HG03520 (cell line): Measurements from ENCODE around the gene NUP50.

Experiments
- ATAC-seq: cut with Tn5 transposase; IDR thresholded peaks from one replicate; pipeline ENCODE4 v1.9.1; 2021; ENCODE audit warnings: mild to moderate bottlenecking, moderate library complexity; ENCODE audit not compliant: unreplicated experiment

Gene NUP50

DNA sequence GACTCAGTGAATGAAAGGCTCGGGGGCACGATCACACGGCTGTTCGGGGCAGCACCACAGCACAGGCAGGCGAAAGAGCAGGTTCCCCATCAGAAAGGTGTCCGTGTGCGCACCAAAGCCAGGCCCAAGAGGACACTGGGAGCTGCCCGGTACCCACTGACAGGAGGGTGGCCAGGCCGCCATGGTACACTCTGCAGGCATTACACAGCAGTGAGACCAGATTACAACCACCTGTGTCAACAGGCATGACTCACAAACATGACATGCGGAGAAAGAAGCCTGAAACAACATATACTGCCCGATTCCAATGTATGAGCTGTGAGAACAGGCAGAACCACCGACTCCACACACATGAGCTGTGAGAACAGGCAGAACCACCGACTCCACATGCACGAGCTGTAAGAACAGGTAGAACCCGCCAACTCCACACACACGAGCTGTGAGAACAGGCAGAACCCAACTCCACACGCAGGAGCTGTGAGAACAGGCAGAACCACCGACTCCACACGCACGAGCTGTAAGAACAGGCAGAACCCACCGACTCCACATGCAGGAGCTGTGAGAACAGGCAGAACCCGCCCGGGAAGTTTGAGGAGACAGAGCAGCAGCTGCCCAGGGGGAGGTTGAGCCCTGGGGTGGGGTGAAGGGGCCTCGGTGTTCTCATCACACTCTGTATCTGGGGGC is 44.4 kb downstream of the NUP50 start:
- no peak for ATAC-seq

DNA sequence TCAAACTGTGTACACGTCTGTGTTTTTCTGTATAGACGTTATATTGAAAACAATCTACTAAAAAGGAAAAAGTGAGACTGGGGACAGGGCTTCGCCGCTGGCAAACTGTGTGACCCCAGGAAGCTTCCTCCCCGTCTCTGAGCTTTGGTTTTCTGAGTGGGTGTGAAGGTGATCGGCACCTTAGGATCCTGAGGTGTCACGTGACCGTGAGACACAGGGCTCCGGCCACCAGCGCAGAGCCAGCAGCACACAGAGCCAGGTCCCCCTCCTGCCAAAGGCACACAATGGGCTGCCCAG is 44.9 kb downstream of the NUP50 start:
- no peak for ATAC-seq

DNA sequence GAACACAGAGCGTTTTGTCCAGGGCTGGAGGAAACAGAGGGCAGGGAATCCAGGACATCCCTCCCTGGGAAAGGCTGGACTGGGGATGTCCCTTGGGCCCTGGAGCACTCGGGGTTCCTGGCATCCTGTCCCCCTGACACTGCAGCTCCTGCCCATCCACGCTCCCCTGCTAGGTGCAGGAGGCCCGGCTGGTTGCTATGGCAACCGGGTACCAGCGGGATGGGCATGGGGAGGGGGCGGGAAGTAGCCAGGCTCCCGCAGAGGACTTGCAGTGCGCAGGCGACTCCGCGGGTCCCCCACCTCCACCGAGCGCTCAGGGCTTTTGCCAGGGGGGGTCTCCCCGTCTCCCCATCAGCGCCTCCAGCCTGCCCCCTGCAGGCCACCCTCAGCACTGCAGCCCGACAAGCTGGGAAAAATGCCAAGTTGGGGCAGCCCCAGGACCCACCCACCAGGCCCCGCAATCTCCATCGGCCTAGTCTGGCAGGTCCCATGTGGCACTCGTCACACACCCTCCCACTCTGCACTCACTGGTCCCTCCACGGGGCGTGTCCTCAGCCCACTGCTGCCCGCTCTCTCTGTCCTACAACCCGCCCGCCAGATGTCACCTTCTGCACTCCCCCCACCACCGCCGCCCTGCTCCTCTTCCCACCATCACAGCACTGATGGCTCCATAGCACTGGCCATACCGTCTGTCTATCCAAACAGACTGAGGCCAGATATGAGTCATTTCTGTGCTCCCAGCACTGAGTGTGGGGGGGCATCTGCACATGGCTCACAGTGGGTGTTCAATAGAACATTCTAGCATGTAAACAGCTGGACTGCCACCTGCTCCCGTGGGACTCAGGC is 45.5 kb downstream of the NUP50 start:
- no peak for ATAC-seq

DNA sequence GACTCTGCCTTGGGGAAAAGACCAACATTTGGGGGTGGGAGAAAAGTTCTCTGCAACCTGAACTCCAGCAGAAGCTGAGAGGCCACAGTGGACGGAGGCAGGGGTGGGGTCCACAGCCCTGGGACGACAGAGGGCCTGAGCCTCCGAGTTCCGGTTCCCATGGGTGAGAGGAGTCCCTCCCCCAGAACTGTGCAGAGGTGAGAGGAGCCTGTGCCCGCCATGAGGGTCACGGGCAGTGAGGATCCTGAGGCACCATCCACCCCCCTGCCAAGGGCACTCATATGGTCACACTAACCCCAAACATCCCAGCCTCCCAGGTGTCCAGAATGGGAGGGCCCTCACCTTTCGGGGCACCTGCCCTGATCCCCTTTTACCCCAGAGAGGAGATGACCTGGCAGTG is 46.4 kb downstream of the NUP50 start:
- ATAC-seq: no peak

DNA sequence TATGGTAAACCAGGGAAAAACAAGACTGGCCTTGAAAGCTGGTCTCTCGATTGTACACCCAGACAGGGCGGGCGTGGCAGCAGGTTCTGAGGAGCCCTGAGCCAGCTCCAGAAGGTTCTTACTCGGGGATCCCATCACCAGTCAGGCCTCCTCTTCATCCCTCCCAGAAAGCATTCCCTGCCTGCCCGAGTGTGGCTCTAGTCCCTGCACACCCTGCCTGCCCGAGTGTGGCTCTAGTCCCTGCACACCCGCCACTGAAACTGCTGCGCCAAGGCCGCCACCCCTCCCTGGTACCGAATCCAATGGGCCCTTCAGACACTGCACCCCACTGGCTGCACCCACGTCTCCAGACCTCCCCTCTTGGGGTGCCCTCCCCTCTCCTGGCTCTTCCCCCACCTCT is 46.9 kb downstream of the NUP50 start:
- ATAC-seq: no peak

DNA sequence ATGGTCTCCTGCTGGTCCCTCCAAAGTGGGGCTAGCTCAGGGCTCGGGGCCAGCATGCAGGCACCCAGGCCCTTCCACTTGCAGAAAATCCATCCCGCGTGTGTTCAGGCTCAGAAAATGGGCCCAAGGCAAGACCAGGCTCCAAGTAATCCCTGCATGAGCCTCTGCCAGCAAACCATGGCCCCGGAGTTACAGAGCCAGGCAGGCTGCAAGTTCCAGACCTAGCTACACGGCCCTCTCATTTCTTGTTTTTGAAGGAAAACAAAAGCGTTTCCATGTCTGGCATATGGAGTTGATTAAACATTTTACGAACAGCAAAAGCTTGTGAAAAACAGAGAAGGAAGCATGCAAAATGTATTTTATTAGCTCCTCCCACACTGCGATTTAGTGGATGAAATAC is 47.3 kb downstream of the NUP50 start:
- ATAC-seq: no peak

DNA sequence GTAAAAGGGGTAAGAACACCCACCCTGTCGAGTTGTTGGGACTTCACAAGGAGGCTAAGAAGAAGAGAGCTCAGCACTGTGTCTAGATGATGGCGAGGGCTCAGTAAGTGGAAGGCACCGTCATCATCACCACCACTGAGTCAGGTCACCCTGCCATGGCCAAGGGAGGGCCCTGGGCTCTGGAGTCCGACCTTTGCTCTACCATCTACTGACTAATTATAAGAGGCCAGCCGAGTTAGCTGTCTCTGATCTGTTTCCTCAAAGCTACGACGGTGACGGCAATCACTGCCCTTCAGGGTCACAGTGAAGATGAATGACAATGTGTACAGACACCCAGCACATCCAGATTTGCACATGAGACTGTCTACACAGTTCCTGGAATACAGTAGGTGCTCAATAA is 47.7 kb downstream of the NUP50 start:
- no peak for ATAC-seq

DNA sequence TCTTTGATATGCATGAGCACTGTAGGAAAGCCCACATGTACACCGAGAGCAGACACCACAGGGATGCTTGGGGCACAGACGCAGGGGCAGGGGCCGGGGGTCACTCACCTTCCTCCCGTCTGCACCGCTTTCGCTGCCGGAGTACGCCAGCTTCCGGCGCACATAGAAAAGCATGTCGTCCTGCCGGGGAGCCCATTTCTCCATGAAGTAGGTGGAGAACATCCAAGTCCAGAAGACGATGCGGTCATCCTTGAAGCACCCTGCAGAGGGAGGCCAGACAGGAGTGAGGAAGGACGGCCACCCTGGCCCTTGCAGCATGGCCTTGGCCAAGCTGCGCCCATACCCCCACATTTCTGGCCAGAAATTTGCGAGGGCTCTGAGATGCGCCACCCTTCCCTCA is 48.1 kb downstream of the NUP50 start:
- no peak for ATAC-seq

DNA sequence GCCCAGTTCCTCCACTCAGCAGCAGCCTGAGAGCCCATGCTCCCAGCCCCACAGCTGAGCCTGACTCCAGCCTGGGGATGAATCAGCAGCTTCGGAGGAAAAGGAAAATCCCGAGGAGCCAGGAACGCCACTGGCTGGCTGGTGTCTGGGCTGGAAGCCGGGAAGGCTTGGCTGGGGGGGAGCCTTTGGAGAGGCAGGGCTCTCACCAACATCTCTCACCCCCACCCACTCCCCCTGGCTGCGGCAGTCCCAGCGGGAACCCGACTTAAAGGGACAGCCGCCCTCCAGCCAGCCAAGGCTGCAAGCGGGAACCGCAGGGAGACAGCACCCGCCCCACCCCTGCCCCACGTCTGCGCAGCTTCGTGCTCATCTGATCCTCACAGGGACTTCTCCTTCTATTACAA is 48.6 kb downstream of the NUP50 start:
- no peak for ATAC-seq

DNA sequence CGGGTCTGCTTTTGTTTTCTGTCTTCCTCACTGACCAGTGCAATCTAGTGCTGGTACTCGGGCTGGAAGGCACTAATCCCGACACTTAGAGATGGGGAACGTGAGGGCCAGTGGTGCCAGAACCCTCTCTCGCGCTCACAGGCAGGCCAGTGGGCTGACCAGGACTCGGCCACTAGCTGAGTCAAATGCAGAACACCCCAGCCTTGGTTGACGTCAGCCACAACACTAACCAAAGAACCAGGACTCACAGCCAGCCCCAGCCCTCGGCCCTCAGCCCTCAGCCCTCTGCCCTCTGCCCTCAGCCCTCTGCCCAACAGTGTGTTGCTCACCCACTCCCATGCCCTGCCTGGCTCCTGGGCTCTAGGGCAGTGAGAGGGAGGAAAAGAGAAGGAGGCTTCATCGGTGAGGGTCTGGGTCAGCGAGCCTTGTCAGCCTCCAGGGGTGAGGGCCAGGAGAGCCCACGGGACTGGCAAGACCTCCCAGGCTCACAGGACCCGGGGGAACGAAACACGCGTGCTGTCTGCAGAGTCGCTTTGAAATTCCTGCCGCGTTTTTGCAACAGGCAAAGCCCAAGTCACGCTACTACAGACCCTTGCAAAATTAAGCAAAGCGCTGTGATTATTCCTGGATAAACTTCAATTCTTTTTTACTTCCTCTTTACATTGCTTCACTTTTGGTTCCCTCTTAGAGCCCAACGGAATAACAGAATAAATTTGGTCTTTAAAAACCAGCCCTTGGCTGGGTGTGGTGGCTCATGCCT is 49.4 kb downstream of the NUP50 start:
- ATAC-seq: no peak

DNA sequence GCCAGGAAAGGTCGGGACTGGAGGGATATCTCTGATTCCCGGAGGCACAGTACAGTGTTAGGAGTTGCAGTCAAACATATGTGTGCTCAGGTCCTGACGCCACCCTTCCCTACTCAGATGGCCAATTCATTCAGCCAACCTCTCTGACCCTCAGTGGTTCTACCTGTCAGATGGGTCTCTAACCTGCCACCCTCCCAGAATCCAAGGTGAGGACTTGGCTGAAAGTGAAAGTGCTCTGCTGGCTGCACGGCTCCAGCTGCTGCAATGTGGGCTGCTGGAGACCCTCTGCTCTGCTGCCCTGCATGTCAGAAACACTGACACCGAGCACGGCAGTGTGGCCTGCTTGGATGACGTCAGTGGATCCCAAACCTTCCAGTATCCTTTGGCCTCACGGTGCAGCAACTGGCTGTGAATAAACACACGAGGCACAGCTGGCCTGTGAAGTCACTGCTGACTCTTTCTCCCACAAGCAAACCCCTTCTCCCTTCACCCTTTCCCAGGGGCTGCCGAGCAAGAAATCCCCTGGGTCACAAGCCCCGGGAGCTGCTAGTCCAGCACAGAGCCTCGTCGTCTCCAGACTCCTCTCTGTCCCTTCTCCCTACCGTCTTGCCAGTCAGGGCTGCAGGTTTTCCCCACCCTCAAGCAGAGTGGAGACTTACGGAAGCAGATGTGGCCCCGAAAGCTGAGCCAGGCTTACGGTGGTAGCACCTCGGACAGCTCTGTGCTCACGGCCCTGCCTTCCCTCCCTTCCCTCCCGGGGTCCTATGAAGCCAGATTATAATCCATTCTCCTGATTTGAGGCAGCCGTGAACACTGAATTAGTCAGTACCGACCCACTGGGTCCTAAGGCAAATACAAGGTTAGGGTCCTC is 52.6 kb downstream of the NUP50 start:
- ATAC-seq: no peak

DNA sequence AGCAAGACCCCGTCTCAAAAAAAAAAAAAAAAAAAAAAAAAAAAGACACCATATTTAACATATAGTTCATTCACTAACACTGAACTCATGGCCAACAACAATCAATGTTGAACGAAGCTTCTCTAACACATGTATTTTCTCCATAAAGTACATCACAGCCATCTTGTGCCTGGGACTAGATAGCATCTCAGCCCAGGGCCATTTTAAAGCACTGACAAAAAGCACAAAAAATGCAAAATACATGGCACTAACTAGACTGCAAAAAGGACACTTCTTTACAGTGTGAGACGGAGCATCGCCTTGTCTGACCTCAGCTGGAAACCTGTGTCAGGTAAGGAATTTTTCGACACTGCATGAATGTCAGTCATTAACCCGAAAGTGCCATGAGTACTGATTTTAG is 53.6 kb downstream of the NUP50 start:
- ATAC-seq: no peak

DNA sequence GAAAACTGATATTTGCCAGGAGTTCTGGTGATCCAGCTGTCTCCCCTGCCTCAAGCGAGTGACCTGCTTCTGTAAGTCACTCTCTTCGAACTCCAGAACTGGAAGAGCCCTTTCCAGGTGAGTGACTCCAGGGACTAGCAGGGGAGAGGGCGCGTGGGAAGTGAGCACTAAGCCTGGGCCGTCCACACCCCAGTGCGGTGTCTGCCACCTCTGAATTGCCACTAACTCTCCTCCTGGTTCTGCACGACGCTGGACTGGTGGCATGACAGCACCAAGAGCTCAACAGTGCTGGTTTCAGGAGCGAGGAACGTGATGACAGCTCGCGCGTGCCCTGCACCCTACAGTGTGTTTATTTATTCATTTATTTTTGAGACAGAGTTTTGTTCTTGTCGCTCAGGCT is 54.1 kb downstream of the NUP50 start:
- no peak for ATAC-seq

DNA sequence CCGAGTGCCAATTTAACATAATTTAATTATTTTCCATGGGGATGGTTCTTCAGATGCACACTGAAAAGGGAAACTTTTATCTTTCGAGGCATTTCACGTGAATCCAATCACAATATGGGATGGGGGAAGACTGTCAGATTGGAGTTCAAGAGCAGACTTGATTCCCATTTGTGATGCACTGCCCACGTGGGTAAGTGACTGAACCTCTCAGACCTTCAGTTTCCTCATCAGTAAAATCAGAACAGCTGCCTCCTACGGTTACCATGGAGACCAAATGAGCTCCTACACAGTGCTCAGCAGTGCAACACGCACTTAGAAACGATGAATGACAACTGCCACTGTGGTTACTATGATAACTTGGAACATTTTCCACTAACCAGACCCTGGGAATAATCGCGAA is 55.3 kb downstream of the NUP50 start:
- ATAC-seq: no peak

DNA sequence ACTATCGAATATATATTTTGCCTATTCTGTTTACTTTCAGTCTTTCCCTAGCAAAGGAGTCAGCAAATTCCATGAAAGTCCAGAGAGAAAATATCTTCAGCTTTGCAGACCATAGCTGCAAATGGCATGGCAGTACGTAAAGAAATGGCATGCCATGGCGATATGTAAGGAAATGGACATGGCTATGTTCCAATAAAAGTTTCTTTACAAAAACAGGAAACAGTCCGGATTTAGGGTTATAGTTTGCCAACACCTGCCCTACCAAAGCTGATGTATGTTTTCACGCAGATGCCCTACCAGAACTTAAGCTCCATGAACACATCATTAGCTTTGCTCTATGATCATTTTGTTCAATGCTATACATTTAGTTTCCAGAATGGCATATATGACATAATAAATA is 57.5 kb downstream of the NUP50 start:
- no peak for ATAC-seq

DNA sequence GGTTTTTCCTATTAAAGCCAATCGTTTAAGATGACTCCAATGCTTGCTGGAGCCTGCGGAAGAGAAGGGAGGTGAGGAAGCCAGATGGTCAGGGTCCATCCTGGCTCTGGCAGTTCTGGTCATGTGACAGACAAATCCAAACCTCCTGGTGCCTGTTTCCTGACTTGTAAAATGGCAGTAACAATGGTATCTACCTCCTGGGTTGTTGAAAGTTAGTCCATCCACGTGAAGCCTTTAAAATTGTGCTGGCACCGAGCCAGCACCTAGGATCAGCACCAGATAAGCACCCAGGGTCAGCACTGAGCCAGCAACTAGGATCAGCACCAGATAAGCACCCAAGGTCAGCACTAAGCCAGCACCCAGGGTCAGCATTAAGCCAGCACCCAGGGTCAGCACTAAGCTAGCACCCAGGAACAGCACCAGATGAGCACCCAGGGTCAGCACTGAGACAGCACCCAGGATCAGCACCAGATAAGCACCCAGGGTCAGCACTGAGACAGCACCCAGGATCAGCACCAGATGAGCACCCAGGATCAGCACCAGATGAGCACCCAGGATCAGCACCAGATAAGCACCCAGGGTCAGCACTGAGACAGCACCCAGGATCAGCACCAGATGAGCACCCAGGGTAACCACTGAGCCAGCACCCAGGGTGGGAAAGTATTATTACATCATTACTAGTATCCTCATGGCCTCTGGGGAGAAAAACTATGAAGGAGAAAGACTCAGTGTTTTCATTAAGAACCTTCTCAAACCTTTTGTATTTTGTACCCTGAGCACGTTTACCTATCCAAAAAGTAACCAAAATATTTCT is 59.8 kb downstream of the NUP50 start:
- ATAC-seq: no peak

DNA sequence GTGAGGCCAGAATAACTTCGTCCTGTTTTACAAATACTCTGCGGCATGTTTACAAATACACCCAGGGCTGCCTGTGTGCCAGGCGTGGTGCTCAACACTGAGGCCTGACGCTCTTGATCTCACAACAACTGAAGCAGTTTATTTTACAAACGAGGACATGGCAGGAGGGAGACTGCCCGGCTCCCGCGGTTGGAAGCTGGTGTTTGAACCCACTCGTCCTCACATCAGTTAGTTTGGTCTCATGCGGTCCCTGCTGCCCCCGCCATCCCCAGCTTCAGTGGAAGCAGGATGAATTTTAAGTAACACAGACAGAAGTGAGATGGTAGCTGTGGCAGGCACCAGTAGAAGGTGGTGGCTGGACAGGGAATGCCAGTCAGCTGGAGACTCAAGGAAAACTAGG is 60.6 kb downstream of the NUP50 start:
- no peak for ATAC-seq

DNA sequence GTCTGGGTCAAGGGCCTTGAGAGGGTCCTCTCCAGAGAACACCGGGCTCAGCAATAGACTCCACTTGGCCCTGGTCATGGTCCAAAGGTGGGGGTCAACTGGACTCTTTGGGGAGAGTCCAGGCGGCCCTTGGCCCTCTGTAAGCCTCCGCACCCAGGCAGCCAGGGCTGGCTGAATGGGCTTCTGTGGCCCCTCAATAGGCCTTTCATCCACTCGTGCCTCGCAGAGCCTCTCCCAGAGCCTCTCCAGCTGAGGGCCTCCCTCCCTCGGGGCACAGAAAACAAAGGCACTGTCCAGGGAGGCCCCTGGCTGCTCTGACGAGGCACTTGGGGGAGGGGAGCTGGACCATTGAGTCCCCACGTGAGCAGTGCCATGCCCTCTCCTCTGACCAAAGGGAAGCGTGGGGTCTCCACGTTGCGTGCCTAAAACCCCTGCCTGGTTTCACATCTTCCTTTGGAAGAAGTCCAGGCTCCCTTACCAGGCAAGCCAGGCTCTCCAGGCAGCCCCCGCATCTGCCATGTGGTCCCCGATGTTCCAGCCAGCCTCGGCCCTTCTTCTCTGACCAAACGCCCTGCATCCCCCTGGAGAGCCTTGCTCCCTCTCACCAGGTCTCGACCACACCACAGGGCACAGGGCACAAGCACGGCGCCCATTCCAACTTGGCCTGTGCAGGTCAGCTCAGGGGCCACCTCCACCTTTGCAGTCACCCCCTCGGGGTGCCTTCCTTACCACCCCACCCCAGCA is 61.4 kb downstream of the NUP50 start:
- ATAC-seq: no peak

DNA sequence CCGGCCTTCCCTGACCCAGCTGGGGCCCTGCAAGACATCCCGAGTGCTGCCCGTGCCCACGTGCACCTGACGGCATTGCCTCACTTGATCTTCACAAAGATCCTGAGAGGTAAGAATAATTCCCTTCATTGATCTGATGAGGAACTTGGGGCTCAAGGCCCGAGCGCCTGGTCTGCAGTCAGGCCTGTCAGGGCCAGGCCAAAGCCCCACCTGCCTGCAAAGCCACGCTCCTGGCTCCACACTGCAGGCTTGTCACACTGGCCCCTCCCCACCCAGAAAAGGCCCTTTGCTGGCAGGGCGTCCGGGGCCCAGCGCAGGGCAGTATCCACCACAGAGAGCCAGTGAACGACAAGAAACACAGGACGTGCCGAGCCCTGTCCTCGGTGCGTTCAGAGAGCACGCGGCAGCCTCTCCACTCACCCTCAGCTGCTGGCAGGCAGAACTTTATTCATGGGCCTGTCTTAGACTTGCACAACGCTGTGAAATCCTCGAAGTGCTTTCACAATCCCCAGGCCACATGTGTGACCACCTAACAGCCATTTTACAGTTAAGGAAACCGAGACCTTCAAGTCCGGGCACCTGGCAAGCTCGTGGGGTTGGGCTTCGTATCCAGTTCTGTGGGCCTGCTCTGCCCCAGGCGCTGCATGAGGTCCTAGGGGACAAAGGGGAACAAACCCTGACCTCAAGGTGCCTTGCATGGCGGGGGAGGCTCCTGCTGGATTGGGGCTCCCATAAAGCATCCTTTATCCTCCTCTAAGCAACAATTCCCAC is 62.2 kb downstream of the NUP50 start:
- ATAC-seq: no peak
